DND-41 (cell line): ENCODE data around the gene COMTD1.

Experiments
- ATAC-seq: fragments of 200-7000 bp; cut with Tn5 transposase; 3 replicates; pipeline ENCODE4 v1.9.1; 2021; ENCODE audit warnings: low read depth; ENCODE audit not compliant: insufficient read depth
- DNase-seq: peaks from one replicate; pipeline ENCODE4 v3.0.0-alpha.2; 2020
- H2AFZ ChIP-seq: 2 replicates; pipeline ENCODE4 v1.6.0; 2012; ENCODE audit warnings: low read depth, low read length
- H3K27ac ChIP-seq: 2 replicates; pipeline ENCODE4 v1.5.1; 2012; ENCODE audit warnings: low read length, inconsistent platforms
- H3K27me3 ChIP-seq: fragments of 200-600 bp; sonication (generic); 2 replicates; pipeline ENCODE4 v1.6.0; 2012; ENCODE audit warnings: low read length, mild to moderate bottlenecking, inconsistent platforms; ENCODE audit not compliant: insufficient read depth, poor library complexity
- H3K36me3 ChIP-seq: 2 replicates; pipeline ENCODE4 v1.5.1; 2012; ENCODE audit warnings: low read length, inconsistent platforms; ENCODE audit not compliant: insufficient read depth
- H3K4me1 ChIP-seq: 2 replicates; pipeline ENCODE4 v1.5.1; 2012; ENCODE audit warnings: mild to moderate bottlenecking, low read length; ENCODE audit not compliant: insufficient read depth
- H3K4me2 ChIP-seq: 2 replicates; pipeline ENCODE4 v1.6.0; 2012; ENCODE audit warnings: mild to moderate bottlenecking, moderate library complexity, low read length, inconsistent platforms; ENCODE audit not compliant: insufficient read depth
- H3K4me3 ChIP-seq, 2 experiments: fragments of 200-600 bp in 1 of 2; shearing (Covaris generic) in 1 of 2; 2 replicates each; pipeline ENCODE4 v1.5.1; 2012 to 2016; ENCODE audit warnings: inconsistent platforms in 2 of 2, low read length in 2 of 2, mild to moderate bottlenecking in 2 of 2, low read depth in 1 of 2, moderate library complexity in 1 of 2
- H3K79me2 ChIP-seq: 2 replicates; pipeline ENCODE4 v1.6.0; 2012; ENCODE audit warnings: low read length, inconsistent platforms; ENCODE audit not compliant: insufficient read depth
- H3K9ac ChIP-seq: 2 replicates; pipeline ENCODE4 v1.6.0; 2012; ENCODE audit warnings: low read depth, mild to moderate bottlenecking, inconsistent platforms, low read length, moderate library complexity
- H3K9me3 ChIP-seq: 2 replicates; pipeline ENCODE4 v1.5.1; 2012; ENCODE audit warnings: low read length, moderate library complexity, mild to moderate bottlenecking, inconsistent platforms; ENCODE audit not compliant: insufficient read depth, severe bottlenecking
- H4K20me1 ChIP-seq: 2 replicates; pipeline ENCODE4 v1.6.0; 2012; ENCODE audit warnings: low read length; ENCODE audit not compliant: insufficient read depth
- EZH2 ChIP-seq: IDR thresholded peaks from 3 replicates; pipeline ENCODE4 v1.6.1; 2012; ENCODE audit warnings: borderline replicate concordance, low read depth, mild to moderate bottlenecking, moderate library complexity, low read length, inconsistent platforms; ENCODE audit not compliant: severe bottlenecking
- TF ChIP-seq, protein P1 (sequence below): IDR thresholded peaks from 2 replicates; pipeline ENCODE4 v1.5.1; 2012; ENCODE audit warnings: borderline replicate concordance, low read length, moderate library complexity, mild to moderate bottlenecking; ENCODE audit not compliant: poor library complexity, severe bottlenecking; ENCODE audit errors: extremely low read depth

Gene COMTD1

DNA sequence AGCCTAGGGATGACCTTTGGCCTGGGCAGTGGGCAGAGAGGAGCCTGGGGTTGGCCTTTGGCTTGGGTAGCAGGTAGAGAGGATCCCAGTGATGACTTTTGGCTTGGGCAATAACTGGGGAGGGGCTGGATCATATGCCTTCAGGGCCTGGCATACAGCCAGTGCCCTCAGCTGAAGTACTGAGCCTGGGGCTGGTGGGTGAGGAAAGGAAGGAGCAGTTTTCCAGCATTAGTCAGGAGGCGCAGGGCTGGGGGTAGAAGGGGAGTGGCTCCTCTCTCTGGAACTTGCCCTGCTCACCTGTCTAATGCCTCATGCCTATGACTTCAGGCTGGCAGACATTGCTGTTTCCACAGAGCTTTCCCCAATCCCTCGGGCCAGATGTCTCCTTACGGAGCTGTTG is 15.2 kb upstream of the COMTD1 start:
- Histone ChIP-seq H3K4me1 (no peaks in the 10 kb centered on the region), H3K4me2 (no peak overlapping the region), H2AFZ (no peak overlapping the region), H3K27ac (no peak overlapping the region), H3K4me3 (no peak overlapping the region), H3K79me2 (no peaks in the 10 kb centered on the region), H4K20me1 (no peaks in the 10 kb centered on the region), H3K27me3 (no peaks in the 10 kb centered on the region), H3K9me3 (peaks cover 22% of the 10 kb centered on the region), H3K36me3 (no peaks in the 10 kb centered on the region), H3K9ac (no peak overlapping the region)
- DNase-seq, result no peak
- no peak for ATAC-seq
- TF ChIP-seq, protein P1, sequence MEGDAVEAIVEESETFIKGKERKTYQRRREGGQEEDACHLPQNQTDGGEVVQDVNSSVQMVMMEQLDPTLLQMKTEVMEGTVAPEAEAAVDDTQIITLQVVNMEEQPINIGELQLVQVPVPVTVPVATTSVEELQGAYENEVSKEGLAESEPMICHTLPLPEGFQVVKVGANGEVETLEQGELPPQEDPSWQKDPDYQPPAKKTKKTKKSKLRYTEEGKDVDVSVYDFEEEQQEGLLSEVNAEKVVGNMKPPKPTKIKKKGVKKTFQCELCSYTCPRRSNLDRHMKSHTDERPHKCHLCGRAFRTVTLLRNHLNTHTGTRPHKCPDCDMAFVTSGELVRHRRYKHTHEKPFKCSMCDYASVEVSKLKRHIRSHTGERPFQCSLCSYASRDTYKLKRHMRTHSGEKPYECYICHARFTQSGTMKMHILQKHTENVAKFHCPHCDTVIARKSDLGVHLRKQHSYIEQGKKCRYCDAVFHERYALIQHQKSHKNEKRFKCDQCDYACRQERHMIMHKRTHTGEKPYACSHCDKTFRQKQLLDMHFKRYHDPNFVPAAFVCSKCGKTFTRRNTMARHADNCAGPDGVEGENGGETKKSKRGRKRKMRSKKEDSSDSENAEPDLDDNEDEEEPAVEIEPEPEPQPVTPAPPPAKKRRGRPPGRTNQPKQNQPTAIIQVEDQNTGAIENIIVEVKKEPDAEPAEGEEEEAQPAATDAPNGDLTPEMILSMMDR, result no peak
- TF ChIP-seq EZH2, result no peak

DNA sequence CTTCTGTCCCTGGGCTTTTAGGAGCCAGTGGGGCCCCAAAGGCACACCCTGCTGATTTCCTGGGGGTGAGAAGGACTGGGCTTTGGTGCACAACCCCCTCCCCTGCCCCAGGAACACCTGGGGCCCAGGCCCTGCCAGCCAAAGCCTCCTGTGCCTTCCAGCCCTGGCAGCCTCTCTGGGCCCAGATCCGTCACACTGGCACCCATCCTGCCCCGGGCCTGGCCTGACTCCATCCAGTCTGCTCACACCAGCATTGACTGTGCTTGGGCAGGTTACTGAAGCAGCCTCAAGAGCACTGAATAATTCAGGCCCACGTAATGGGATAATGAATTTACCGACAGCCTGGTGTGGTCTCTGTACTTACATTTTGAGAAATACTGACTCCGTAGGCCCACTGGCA is 12.0 kb upstream of the COMTD1 start:
- TF ChIP-seq EZH2, result no peak
- TF ChIP-seq, protein P1, result no peak
- H3K36me3 ChIP-seq, result no peaks in the 10 kb centered on the region
- H3K4me1 ChIP-seq, result no peaks in the 10 kb centered on the region
- H3K27ac ChIP-seq, result no peak overlapping the region
- H3K4me2 ChIP-seq, result no peak overlapping the region
- DNase-seq (no peak), ATAC-seq (no peak)
- H3K27me3 ChIP-seq, result no peaks in the 10 kb centered on the region
- no peak overlapping the region for H3K9ac ChIP-seq
- H3K79me2 ChIP-seq, result no peaks in the 10 kb centered on the region
- no peaks in the 10 kb centered on the region for H4K20me1 ChIP-seq
- H3K9me3 ChIP-seq, result peaks cover 4% of the 10 kb centered on the region
- no peak overlapping the region for H2AFZ ChIP-seq
- no peak overlapping the region for H3K4me3 ChIP-seq

DNA sequence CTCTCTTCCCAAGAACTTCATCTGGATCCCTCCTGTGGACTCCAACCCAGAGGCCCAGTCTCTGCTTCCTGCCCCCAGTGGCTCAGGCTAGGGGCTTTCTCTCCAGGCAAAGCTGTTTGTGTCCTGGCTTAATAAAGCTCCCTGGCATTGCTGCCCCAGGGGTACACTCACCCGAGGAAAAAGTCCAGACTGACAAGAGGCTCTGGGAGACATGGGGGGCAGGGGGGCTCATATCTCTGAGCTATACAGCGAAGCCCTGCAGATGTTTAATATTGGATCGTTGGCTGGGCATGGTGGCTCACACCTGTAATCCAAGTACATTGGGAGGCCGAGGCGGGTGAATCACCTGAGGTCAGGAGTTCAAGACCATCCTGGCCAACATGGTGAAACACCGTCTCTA is 10.7 kb upstream of the COMTD1 start:
- Histone ChIP-seq H3K4me2 (no peak overlapping the region), H3K79me2 (no peaks in the 10 kb centered on the region), H2AFZ (no peak overlapping the region), H3K9ac (no peak overlapping the region), H3K36me3 (no peaks in the 10 kb centered on the region), H4K20me1 (no peaks in the 10 kb centered on the region), H3K27ac (no peak overlapping the region), H3K27me3 (no peaks in the 10 kb centered on the region), H3K4me3 (no peak overlapping the region), H3K4me1 (no peaks in the 10 kb centered on the region), H3K9me3 (no peaks in the 10 kb centered on the region)
- no peak for ATAC-seq
- TF ChIP-seq EZH2, result no peak
- TF ChIP-seq, protein P1, result no peak
- DNase-seq, result no peak
